Endometrium (tissue), 2 donors: ENCODE results near the gene ONECUT3.
"Not testable (repeated sequence)": the region's sequence is repeated elsewhere in the genome, so short reads cannot be mapped to it uniquely, and the experiment has no call there.

Source experiments
- FAIRE-seq: peaks from 2 replicates; lab custom pipeline; 2012; peaks lifted over from hg19 to GRCh38; lab: Jason Lieb, UNC
- donor health status: control.
- donor health status: control.

ONECUT3 gene

GRCh38 chr19:1794424-1795172, 41.3 kb downstream of the ONECUT3 start:
- FAIRE-seq, result no peak

- no peak for FAIRE-seq
These were observed 43.3 kb downstream of the ONECUT3 start for GRCh38 chr19:1796395-1797142.

- FAIRE-seq, result not testable (repeated sequence)
These were observed 44.0 kb downstream of the ONECUT3 start for GRCh38 chr19:1797313-1797712.

- no peak for FAIRE-seq
These were observed 46.5 kb downstream of the ONECUT3 start for GRCh38 chr19:1799695-1800342.

GRCh38 chr19:1804858-1805257, 51.6 kb downstream of the ONECUT3 start:
- no peak for FAIRE-seq

- no peak for FAIRE-seq
These were observed 52.3 kb downstream of the ONECUT3 start for GRCh38 chr19:1805401-1806183.

- no peak for FAIRE-seq
These were observed 53.1 kb downstream of the ONECUT3 start for GRCh38 chr19:1806184-1807029.

GRCh38 chr19:1807030-1807694, 53.9 kb downstream of the ONECUT3 start:
- FAIRE-seq, result no peak

- FAIRE-seq, result no peak
These were observed 54.5 kb downstream of the ONECUT3 start for GRCh38 chr19:1807695-1808394.

GRCh38 chr19:1808395-1808731, 55.1 kb downstream of the ONECUT3 start:
- FAIRE-seq, result no peak

- no peak for FAIRE-seq
These were observed 56.4 kb downstream of the ONECUT3 start for GRCh38 chr19:1809678-1810077.

GRCh38 chr19:1810439-1811160, 57.3 kb downstream of the ONECUT3 start:
- FAIRE-seq, result no peak

GRCh38 chr19:1811472-1811894, 58.2 kb downstream of the ONECUT3 start:
- no peak for FAIRE-seq

- FAIRE-seq, result no peak
These were observed 58.7 kb downstream of the ONECUT3 start, which contains the start of gene ATP8B3 for GRCh38 chr19:1811942-1812425. ATP8B3 (minus strand) TSS chr19:1812276; CDS start chr19:1811736, 540 bp downstream.

- FAIRE-seq, result no peak
These were observed 59.3 kb downstream of the ONECUT3 start for GRCh38 chr19:1812426-1813191.

GRCh38 chr19:1813192-1814182, 60.2 kb downstream of the ONECUT3 start:
- no peak for FAIRE-seq

GRCh38 chr19:1814391-1814790, 61.1 kb downstream of the ONECUT3 start:
- no peak for FAIRE-seq
